Stimulated activated naive B cell treated with anti-CD40 and anti-IgM and Interleukin-4, amounts not matched to agents 10 μg/mL and 1 μg/mL and 100 μg/mL, for 72 hours (primary cell): ENCODE measurements around the gene PODN.

ENCODE experiments used
- ATAC-seq, 2 donors: fragments of 150-1000 bp; cut with Tn5 transposase; replicated peaks; 2 replicates each; pipeline ENCODE4 v1.10.0; 2021; ENCODE audit warnings: moderate library complexity in 1 of 2
- DNase-seq: peaks from one replicate; pipeline ENCODE4 v3.0.0; 2021
- H3K27ac Mint-ChIP-seq: one replicate; pipeline ENCODE4 v1.8.0; 2022; ENCODE audit warnings: mild to moderate bottlenecking, mixed read lengths
- H3K27me3 Mint-ChIP-seq, 2 donors: one replicate each; pipeline ENCODE4 v1.8.0; 2022; ENCODE audit warnings: mixed read lengths in 2 of 2
- H3K36me3 Mint-ChIP-seq, 2 donors: one replicate each; pipeline ENCODE4 v1.8.0; 2022; ENCODE audit warnings: mixed read lengths in 2 of 2, mild to moderate bottlenecking in 1 of 2
- H3K4me1 Mint-ChIP-seq, 2 donors: one replicate each; pipeline ENCODE4 v1.8.0; 2022; ENCODE audit warnings: mixed read lengths in 2 of 2, mild to moderate bottlenecking in 1 of 2
- H3K4me3 Mint-ChIP-seq, 2 donors: one replicate each; pipeline ENCODE4 v1.8.0; 2022; ENCODE audit warnings: mild to moderate bottlenecking in 2 of 2, mixed read lengths in 2 of 2, moderate library complexity in 1 of 2
- H3K9me3 Mint-ChIP-seq, 2 donors: one replicate each; pipeline ENCODE4 v1.8.0; 2022; ENCODE audit warnings: mixed read lengths in 2 of 2, mild to moderate bottlenecking in 1 of 2

The PODN gene

GRCh38 chr1:53104289-53104913 is 42.4 kb downstream of the PODN start:
- Mint-ChIP-seq H3K4me3 (no peak overlapping the region), H3K4me1 (no peaks in the 10 kb centered on the region), H3K27ac (no peak overlapping the region), H3K9me3 (no peaks in the 10 kb centered on the region), H3K27me3 (peaks cover 6 to 9% of the 10 kb centered on the region in 2 donors), H3K36me3 (no peaks in the 10 kb centered on the region)
- ATAC-seq (no peak), DNase-seq (no peak)

GRCh38 chr1:53107090-53107489 is 45.1 kb downstream of the PODN start:
- Mint-ChIP-seq H3K4me1 (peaks cover 3 to 6% of the 10 kb centered on the region in 2 donors), H3K36me3 (no peaks in the 10 kb centered on the region), H3K4me3 (no peak overlapping the region), H3K27me3 (peaks cover 17 to 23% of the 10 kb centered on the region in 2 donors), H3K9me3 (no peaks in the 10 kb centered on the region), H3K27ac (no peak overlapping the region)
- DNase-seq: no peak
- ATAC-seq: no peak

GRCh38 chr1:53107570-53108322 is 45.7 kb downstream of the PODN start:
- peaks cover 3 to 6% of the 10 kb centered on the region in 2 donors for H3K4me1 Mint-ChIP-seq
- DNase-seq (no peak), ATAC-seq (no peak)
- H3K36me3 Mint-ChIP-seq: no peaks in the 10 kb centered on the region
- peaks cover 21 to 23% of the 10 kb centered on the region in 2 donors for H3K27me3 Mint-ChIP-seq
- H3K27ac Mint-ChIP-seq: no peak overlapping the region
- no peak overlapping the region for H3K4me3 Mint-ChIP-seq
- peaks cover 4 to 5% of the 10 kb centered on the region in 2 donors for H3K9me3 Mint-ChIP-seq

- Mint-ChIP-seq H3K36me3 (no peaks in the 10 kb centered on the region), H3K27ac (no peak overlapping the region), H3K4me3 (no peak overlapping the region), H3K27me3 (peaks cover 23 to 28% of the 10 kb centered on the region in 2 donors), H3K4me1 (peaks cover 3 to 6% of the 10 kb centered on the region in 2 donors), H3K9me3 (peaks cover 4 to 5% of the 10 kb centered on the region in 2 donors)
- DNase-seq (no peak), ATAC-seq (no peak)
Observed at GRCh38 chr1:53108646-53109580, 46.9 kb downstream of the PODN start.

GRCh38 chr1:53110370-53111072 is 48.5 kb downstream of the PODN start:
- Mint-ChIP-seq H3K27ac (no peak overlapping the region), H3K4me3 (no peak overlapping the region), H3K27me3 (peaks cover 23 to 28% of the 10 kb centered on the region in 2 donors), H3K9me3 (peaks cover 4 to 5% of the 10 kb centered on the region in 2 donors), H3K36me3 (no peaks in the 10 kb centered on the region), H3K4me1 (peaks cover 3 to 6% of the 10 kb centered on the region in 2 donors)
- ATAC-seq (peak; percentile 70 to 80), DNase-seq (no peak)

- Mint-ChIP-seq H3K9me3 (peaks cover 4 to 5% of the 10 kb centered on the region in 2 donors), H3K27me3 (peaks cover 19 to 24% of the 10 kb centered on the region in 2 donors), H3K4me1 (peaks cover 3 to 6% of the 10 kb centered on the region in 2 donors), H3K27ac (no peak overlapping the region), H3K4me3 (no peak overlapping the region), H3K36me3 (no peaks in the 10 kb centered on the region)
- no peak for DNase-seq
- no peak for ATAC-seq
Observed at GRCh38 chr1:53111073-53111556, 49.1 kb downstream of the PODN start.

GRCh38 chr1:53111693-53112092 is 49.7 kb downstream of the PODN start:
- ATAC-seq: no peak
- DNase-seq: no peak

GRCh38 chr1:53112271-53112774 is 50.3 kb downstream of the PODN start:
- DNase-seq (no peak), ATAC-seq (no peak)
- Mint-ChIP-seq H3K36me3 (no peaks in the 10 kb centered on the region), H3K4me1 (peaks cover 3 to 6% of the 10 kb centered on the region in 2 donors), H3K4me3 (no peak overlapping the region), H3K9me3 (peaks cover 4 to 5% of the 10 kb centered on the region in 2 donors), H3K27me3 (peaks cover 18 to 27% of the 10 kb centered on the region in 2 donors), H3K27ac (no peak overlapping the region)

More at GRCh38 chr1:53111693-53112092, 49.7 kb downstream of the PODN start:
- Mint-ChIP-seq H3K4me3 (no peak overlapping the region), H3K4me1 (peaks cover 3 to 6% of the 10 kb centered on the region in 2 donors), H3K9me3 (peaks cover 4 to 5% of the 10 kb centered on the region in 2 donors), H3K36me3 (no peaks in the 10 kb centered on the region), H3K27me3 (peaks cover 18 to 24% of the 10 kb centered on the region in 2 donors), H3K27ac (no peak overlapping the region)

- Mint-ChIP-seq H3K9me3 (peaks cover 4 to 5% of the 10 kb centered on the region in 2 donors), H3K4me3 (no peak overlapping the region), H3K27ac (no peak overlapping the region), H3K36me3 (no peaks in the 10 kb centered on the region), H3K27me3 (peaks cover 18 to 31% of the 10 kb centered on the region in 2 donors), H3K4me1 (peaks cover 3 to 6% of the 10 kb centered on the region in 2 donors)
- ATAC-seq (no peak), DNase-seq (no peak)
Observed at GRCh38 chr1:53112861-53113260, 50.8 kb downstream of the PODN start.

GRCh38 chr1:53114090-53114489 is 52.1 kb downstream of the PODN start:
- peaks cover 4 to 5% of the 10 kb centered on the region in 2 donors for H3K9me3 Mint-ChIP-seq
- H3K27ac Mint-ChIP-seq: peak overlapping the region; percentile 38
- no peak for DNase-seq
- peaks cover 3 to 6% of the 10 kb centered on the region in 2 donors for H3K4me1 Mint-ChIP-seq
- ATAC-seq: no peak
- H3K36me3 Mint-ChIP-seq: no peaks in the 10 kb centered on the region
- peaks cover 18 to 27% of the 10 kb centered on the region in 2 donors for H3K27me3 Mint-ChIP-seq
- no peak overlapping the region for H3K4me3 Mint-ChIP-seq

GRCh38 chr1:53114581-53115400 is 52.8 kb downstream of the PODN start:
- peaks cover 3 to 6% of the 10 kb centered on the region in 2 donors for H3K4me1 Mint-ChIP-seq
- no peak for ATAC-seq
- H3K27ac Mint-ChIP-seq: no peak overlapping the region
- no peaks in the 10 kb centered on the region for H3K36me3 Mint-ChIP-seq
- DNase-seq: no peak
- peaks cover 14 to 27% of the 10 kb centered on the region in 2 donors for H3K27me3 Mint-ChIP-seq
- no peak overlapping the region for H3K4me3 Mint-ChIP-seq
- H3K9me3 Mint-ChIP-seq: peaks cover 4 to 5% of the 10 kb centered on the region in 2 donors

GRCh38 chr1:53115403-53116306 is 53.6 kb downstream of the PODN start:
- no peaks in the 10 kb centered on the region for H3K36me3 Mint-ChIP-seq
- H3K4me1 Mint-ChIP-seq: peaks cover 2 to 4% of the 10 kb centered on the region in 2 donors
- DNase-seq (no peak), ATAC-seq (no peak)
- peaks cover 4 to 5% of the 10 kb centered on the region in 2 donors for H3K9me3 Mint-ChIP-seq
- peaks cover 15 to 30% of the 10 kb centered on the region in 2 donors for H3K27me3 Mint-ChIP-seq
- no peak overlapping the region for H3K4me3 Mint-ChIP-seq
- H3K27ac Mint-ChIP-seq: no peak overlapping the region
